K562 (cell line): ENCODE results near the gene LRRC8A. TPM values are rescaled to one million over a fixed set of nuclear protein-coding genes. Genes with fewer than 3 reads are reported as not detected.

Source experiments
- BRD4 ChIP-seq: fragments of 200-600 bp; sonication (generic); IDR thresholded peaks from 2 replicates; pipeline ENCODE4 v1.6.1; 2017; ENCODE audit warnings: inconsistent platforms
- COPS2 ChIP-seq: fragments of 450-650 bp; conservative IDR thresholded peaks from 2 replicates; pipeline ENCODE4 v1.6.1; 2016; ENCODE audit warnings: mild to moderate bottlenecking, moderate library complexity
- DIDO1 ChIP-seq: fragments of 450-650 bp; IDR thresholded peaks from 2 replicates; pipeline ENCODE4 v1.6.1; 2016; ENCODE audit warnings: low read depth, missing biosample characterization, missing genetic modification characterization
- FOXM1 ChIP-seq, 2 experiments: fragments of 450-650 bp in 1 of 2; sonication (generic) in 1 of 2; formaldehyde crosslinking in 1 of 2; IDR thresholded peaks; 2 replicates each; pipeline versions ENCODE4 v1.6.1 to v1.9.0; 2017 to 2022; ENCODE audit warnings: low read depth in 2 of 2, mild to moderate bottlenecking in 2 of 2, missing genetic modification reagents in 1 of 2, moderate library complexity in 1 of 2
- FOXP4 ChIP-seq: sonication (generic); formaldehyde crosslinking; IDR thresholded peaks from 2 replicates; pipeline ENCODE4 v1.8.0; 2022; ENCODE audit warnings: mild to moderate bottlenecking, missing genetic modification reagents, borderline replicate concordance
- HNRNPH1 ChIP-seq: fragments of 200-400 bp; formaldehyde crosslinking; optimal IDR thresholded peaks from 2 replicates; pipeline ENCODE3; 2017; ENCODE audit warnings: low read depth, mild to moderate bottlenecking, low read length, moderate library complexity
- KLF10 ChIP-seq: fragments of 250-450 bp; sonication (Bioruptor Pico); IDR thresholded peaks from 2 replicates; pipeline ENCODE4 v1.6.1; 2021; ENCODE audit warnings: matching md5 sums
- MAFG ChIP-seq: fragments of 450-650 bp; conservative IDR thresholded peaks from 2 replicates; pipeline ENCODE4 v1.6.1; 2016; ENCODE audit warnings: missing genetic modification characterization, missing compliant biosample characterization
- NCOA1 ChIP-seq: fragments of 450-650 bp; IDR thresholded peaks from 2 replicates; pipeline ENCODE4 v1.6.1; 2016; ENCODE audit warnings: low read depth
- POLR2A ChIP-seq: fragments of 450-650 bp; conservative IDR thresholded peaks from 2 replicates; pipeline ENCODE4 v1.6.1; 2016
- POLR2AphosphoS2 ChIP-seq: IDR thresholded peaks from 2 replicates; pipeline ENCODE4 v1.6.1; 2012; ENCODE audit warnings: low read length, improper control_type of control experiment
- RAD51 ChIP-seq: fragments of 450-650 bp; IDR thresholded peaks from 2 replicates; pipeline ENCODE4 v1.7.1; 2016; ENCODE audit warnings: low read depth, mild to moderate bottlenecking, borderline replicate concordance
- RBM22 ChIP-seq: fragments of 200-400 bp; formaldehyde crosslinking; IDR thresholded peaks from 2 replicates; pipeline ENCODE4 v1.6.1; 2018; ENCODE audit warnings: low read length, low read depth; ENCODE audit not compliant: poor library complexity, severe bottlenecking
- RCOR1 ChIP-seq, 2 experiments: IDR thresholded peaks; 2 replicates each; pipeline ENCODE4 v1.6.1; 2012; ENCODE audit warnings: low read depth in 2 of 2, low read length in 2 of 2, borderline replicate concordance in 1 of 2, improper control_type of control experiment in 1 of 2
- TARDBP ChIP-seq: fragments of 450-650 bp; IDR thresholded peaks from 2 replicates; pipeline ENCODE4 v1.6.1; 2016
- UBTF ChIP-seq, 2 experiments: IDR thresholded peaks; 2 replicates each; pipeline ENCODE4 v1.6.1; 2012; ENCODE audit warnings: improper control_type of control experiment in 2 of 2, low read depth in 2 of 2, low read length in 2 of 2, borderline replicate concordance in 1 of 2
- ZBTB7A ChIP-seq: IDR thresholded peaks from 2 replicates; pipeline ENCODE4 v1.6.1; 2011; ENCODE audit warnings: low read depth, mild to moderate bottlenecking, low read length, moderate library complexity, borderline replicate concordance; ENCODE audit not compliant: control insufficient read depth
- ZBTB8A ChIP-seq: fragments of 450-650 bp; IDR thresholded peaks from 2 replicates; pipeline ENCODE4 v1.6.1; 2018; ENCODE audit warnings: mild to moderate bottlenecking, moderate library complexity; ENCODE audit not compliant: partially characterized antibody
- ZNF165 ChIP-seq: fragments of 250-450 bp; sonication (Bioruptor Pico); IDR thresholded peaks from 2 replicates; pipeline ENCODE4 v1.4.0; 2020; ENCODE audit warnings: borderline replicate concordance
- ZNF740 ChIP-seq, 3 experiments: fragments of 200-800 bp in 1 of 3; sonication (Bioruptor generic) in 1 of 3; sonication (generic) in 1 of 3; formaldehyde crosslinking in 1 of 3; IDR thresholded peaks; 2 replicates each; pipeline versions ENCODE4 v1.6.1 to v1.8.0; 2016 to 2022; ENCODE audit warnings: mild to moderate bottlenecking in 2 of 3, missing compliant biosample characterization in 2 of 3, missing genetic modification characterization in 2 of 3, missing genetic modification reagents in 1 of 3
- polyA plus RNA-seq, 8 experiments: library from polyadenylated mRNA; depleted of rRNA in 4 of 8; stranded (reverse) in 5 of 8; unstranded in 3 of 8; fragments of >200 nt; fragmentation: Nextera tagmentation in 2 of 8; fragmentation: Illumina TruSeq in 1 of 8; extraction: Ambion mirVana in 2 of 8; extraction: Trizol in 1 of 8; gene quantifications; 2 replicates each; pipeline versions ENCODE4 v1.2.1 to v1.2.3, GENCODE V29; 2011 to 2014; ENCODE audit warnings: inconsistent platforms in 1 of 8, missing spikeins in 1 of 8
- total RNA-seq, 7 experiments: library from RNA; depleted of rRNA in 6 of 7; stranded (reverse); fragments of >200 nt in 6 of 7; fragmentation: Illumina TruSeq in 2 of 7; extraction: Trizol in 2 of 7; gene quantifications; 2 replicates each; pipeline versions ENCODE4 v1.2.1 to v1.2.3, GENCODE V29; 2011 to 2021; ENCODE audit warnings: low replicate concordance in 1 of 7
- TF ChIP-seq, protein P1 (sequence below): sonication (generic); formaldehyde crosslinking; IDR thresholded peaks from 2 replicates; pipeline ENCODE4 v1.8.1; 2023; ENCODE audit warnings: mild to moderate bottlenecking, missing genetic modification reagents
- TF ChIP-seq, protein P2 (sequence below): sonication (generic); formaldehyde crosslinking; IDR thresholded peaks from 2 replicates; pipeline ENCODE4 v1.9.0; 2022; ENCODE audit warnings: mild to moderate bottlenecking, missing genetic modification reagents

The LRRC8A gene
- total and polyA plus RNA-seq, 9 of the 15 experiments (the other 6 are each of a cell fraction or from before 2014, with no cell fraction given): 2.9 to 24.7 (median 8.9) TPM

DNA sequence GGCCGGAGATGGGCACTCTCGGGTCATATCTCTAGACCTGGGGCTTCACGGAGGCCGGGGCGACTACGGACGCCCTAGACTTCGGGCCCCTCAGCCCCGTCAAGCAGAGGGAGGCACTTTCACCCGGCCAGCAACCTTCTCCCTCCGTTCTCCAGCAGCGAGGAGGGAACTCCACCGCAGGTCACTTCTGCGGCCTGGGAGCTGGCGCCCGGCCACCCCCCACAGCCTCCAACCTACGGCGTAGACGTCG, 65.3 kb downstream of the LRRC8A start (continued):
- TF ChIP-seq POLR2AphosphoS2: no peak
- TF ChIP-seq RBM22: peak; percentile 10
- TF ChIP-seq COPS2: no peak
- TF ChIP-seq FOXP4 (CRISPR knock-in tag): no peak
- TF ChIP-seq KLF10 (CRISPR knock-in tag): no peak
- TF ChIP-seq DIDO1 (tag): peak; percentile 41; the same call in 1 of the 2 replicates
- no peak for TF ChIP-seq RAD51
- TF ChIP-seq NCOA1: no peak
- TF ChIP-seq HNRNPH1: no peak
- TF ChIP-seq BRD4: peak; percentile 10; the same call in 1 of the 2 replicates
- TF ChIP-seq, protein P1, sequence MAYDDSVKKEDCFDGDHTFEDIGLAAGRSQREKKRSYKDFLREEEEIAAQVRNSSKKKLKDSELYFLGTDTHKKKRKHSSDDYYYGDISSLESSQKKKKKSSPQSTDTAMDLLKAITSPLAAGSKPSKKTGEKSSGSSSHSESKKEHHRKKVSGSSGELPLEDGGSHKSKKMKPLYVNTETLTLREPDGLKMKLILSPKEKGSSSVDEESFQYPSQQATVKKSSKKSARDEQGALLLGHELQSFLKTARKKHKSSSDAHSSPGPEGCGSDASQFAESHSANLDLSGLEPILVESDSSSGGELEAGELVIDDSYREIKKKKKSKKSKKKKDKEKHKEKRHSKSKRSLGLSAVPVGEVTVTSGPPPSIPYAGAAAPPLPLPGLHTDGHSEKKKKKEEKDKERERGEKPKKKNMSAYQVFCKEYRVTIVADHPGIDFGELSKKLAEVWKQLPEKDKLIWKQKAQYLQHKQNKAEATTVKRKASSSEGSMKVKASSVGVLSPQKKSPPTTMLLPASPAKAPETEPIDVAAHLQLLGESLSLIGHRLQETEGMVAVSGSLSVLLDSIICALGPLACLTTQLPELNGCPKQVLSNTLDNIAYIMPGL (CRISPR knock-in tag): no peak; the same call in 1 of the 2 replicates
- TF ChIP-seq ZBTB7A: no peak
- TF ChIP-seq TARDBP: no peak
- no peak for TF ChIP-seq ZBTB8A
- no peak for TF ChIP-seq ZNF165
- no peak for TF ChIP-seq MAFG (tag)
- 0 out of 4 replicates have a peak, but pooled peaks of 1 of the 2 experiments have one; percentile 12 for TF ChIP-seq UBTF (IDR thresholded peaks at IDR 0.05; ENCODE audit: borderline replicate concordance in 1 of 2, low read depth in 2 of 2, low read length in 2 of 2)
- no peak for TF ChIP-seq POLR2A
- TF ChIP-seq, protein P2, sequence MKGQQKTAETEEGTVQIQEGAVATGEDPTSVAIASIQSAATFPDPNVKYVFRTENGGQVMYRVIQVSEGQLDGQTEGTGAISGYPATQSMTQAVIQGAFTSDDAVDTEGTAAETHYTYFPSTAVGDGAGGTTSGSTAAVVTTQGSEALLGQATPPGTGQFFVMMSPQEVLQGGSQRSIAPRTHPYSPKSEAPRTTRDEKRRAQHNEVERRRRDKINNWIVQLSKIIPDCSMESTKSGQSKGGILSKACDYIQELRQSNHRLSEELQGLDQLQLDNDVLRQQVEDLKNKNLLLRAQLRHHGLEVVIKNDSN (CRISPR knock-in tag): no peak
- TF ChIP-seq ZNF740 (CRISPR knock-in tag; IDR thresholded peaks at IDR 0.05): peak; percentile 42; the same call in 1 of the 2 replicates
- no peak for TF ChIP-seq ZNF740 (tag; IDR thresholded peaks at IDR 0.05)
- no peak for TF ChIP-seq RCOR1 (IDR thresholded peaks at IDR 0.05; ENCODE audit: borderline replicate concordance in 1 of 2, low read depth in 2 of 2, low read length in 2 of 2)
- no peak for TF ChIP-seq FOXM1 (IDR thresholded peaks at IDR 0.05; ENCODE audit: low read depth)
- no peak for TF ChIP-seq FOXM1 (CRISPR knock-in tag; IDR thresholded peaks at IDR 0.05; ENCODE audit: low read depth)
